SK-N-SH (cell line): ENCODE measurements around the gene CHRNG. TPM values are rescaled to one million over a fixed set of nuclear protein-coding genes. Genes with fewer than 3 reads are reported as not detected.

Experiments
- CTCF ChIA-PET: fragments of 300-600, 350-600 bp; formaldehyde crosslinking; extraction: SDS; loops from one replicate; lab custom pipeline; 2021; lab: Yijun Ruan, JAX
- POLR2A ChIA-PET: fragments of 350-600 bp; sonication (Branson Sonifier 250); formaldehyde crosslinking; extraction: SDS; loops from one replicate; lab custom pipeline; 2020; ENCODE audit warnings: antibody characterized with exemption, inconsistent platforms; lab: Yijun Ruan, JAX
- DNase-seq: peaks from one replicate; pipeline ENCODE4 v3.0.0; 2012
- H2AFZ ChIP-seq: fragments of 200-600 bp; sonication (generic); 2 replicates; pipeline ENCODE4 v1.8.1; 2016; ENCODE audit warnings: antibody characterized with exemption, mild to moderate bottlenecking, low read depth
- H3F3A ChIP-seq: fragments of 200-600 bp; sonication (generic); replicated peaks from 2 replicates; pipeline ENCODE3; 2016; ENCODE audit warnings: antibody characterized with exemption, mild to moderate bottlenecking; ENCODE audit not compliant: insufficient read depth
- H3K27ac ChIP-seq, 2 experiments: fragments of 200-500 bp in 1 of 2; fragments of 200-600 bp in 1 of 2; sonication (Bioruptor generic) in 1 of 2; sonication (generic), shearing (Covaris generic) in 1 of 2; 2 replicates each; pipeline versions ENCODE4 v1.5.1 to v1.6.1; 2014 to 2016; ENCODE audit warnings: low read depth in 2 of 2, inconsistent platforms in 1 of 2, low read length in 1 of 2, mild to moderate bottlenecking in 1 of 2, mixed read lengths in 1 of 2
- H3K27me3 ChIP-seq: fragments of 200-600 bp; sonication (generic), shearing (Covaris generic); 2 replicates; pipeline ENCODE4 v1.6.1; 2016; ENCODE audit warnings: mixed run types; ENCODE audit not compliant: insufficient read depth
- H3K36me3 ChIP-seq, 2 experiments: fragments of 200-500 bp in 1 of 2; fragments of 200-600 bp in 1 of 2; sonication (Bioruptor generic) in 1 of 2; sonication (generic) in 1 of 2; replicated peaks in 1 of 2; 2 replicates each; pipeline versions ENCODE3 to v1.5.1; 2014 to 2016; ENCODE audit warnings: low read length in 1 of 2, mild to moderate bottlenecking in 1 of 2; ENCODE audit not compliant: insufficient read depth in 2 of 2, control insufficient read depth in 1 of 2
- H3K4me1 ChIP-seq, 2 experiments: fragments of 200-500 bp in 1 of 2; fragments of 200-600 bp in 1 of 2; sonication (Bioruptor generic) in 1 of 2; sonication (generic), shearing (Covaris generic) in 1 of 2; 2 replicates each; pipeline versions ENCODE4 v1.5.1 to v1.6.1; 2014 to 2016; ENCODE audit warnings: low read depth in 1 of 2, low read length in 1 of 2, mixed run types in 1 of 2; ENCODE audit not compliant: insufficient read depth in 2 of 2, control insufficient read depth in 1 of 2
- H3K4me2 ChIP-seq: fragments of 200-600 bp; sonication (generic), shearing (Covaris generic); 2 replicates; pipeline ENCODE4 v1.6.1; 2017; ENCODE audit warnings: mixed run types
- H3K4me3 ChIP-seq, 2 experiments: fragments of 200-500 bp in 1 of 2; fragments of 200-600 bp in 1 of 2; sonication (Bioruptor generic) in 1 of 2; sonication (generic), shearing (Covaris generic) in 1 of 2; 2 replicates each; pipeline versions ENCODE4 v1.5.1 to v1.8.1; 2014 to 2016; ENCODE audit warnings: low read depth in 2 of 2, inconsistent platforms in 1 of 2, low read length in 1 of 2, mild to moderate bottlenecking in 1 of 2, mixed read lengths in 1 of 2, moderate library complexity in 1 of 2
- H3K79me2 ChIP-seq: fragments of 200-600 bp; sonication (generic); 2 replicates; pipeline ENCODE4 v1.8.1; 2017; ENCODE audit warnings: mild to moderate bottlenecking; ENCODE audit not compliant: insufficient read depth
- H3K9ac ChIP-seq: fragments of 200-600 bp; sonication (generic); 2 replicates; pipeline ENCODE4 v1.6.1; 2017; ENCODE audit warnings: mixed run types
- H3K9me2 ChIP-seq: fragments of 200-600 bp; sonication (generic); 2 replicates; pipeline ENCODE4 v1.6.1; 2017; ENCODE audit warnings: mixed run types
- H3K9me3 ChIP-seq: fragments of 200-600 bp; sonication (generic); 2 replicates; pipeline ENCODE4 v1.6.1; 2017; ENCODE audit warnings: mixed run types, mild to moderate bottlenecking, moderate library complexity
- H4K20me1 ChIP-seq: fragments of 200-600 bp; sonication (generic); 2 replicates; pipeline ENCODE4 v1.6.1; 2017; ENCODE audit warnings: mild to moderate bottlenecking, mixed run types; ENCODE audit not compliant: insufficient read depth
- CHD2 ChIP-seq: fragments of 150-350 bp; IDR thresholded peaks from 2 replicates; pipeline ENCODE4 v1.6.1; 2018; ENCODE audit warnings: low read length; ENCODE audit not compliant: partially characterized antibody
- FOXM1 ChIP-seq: IDR thresholded peaks from 2 replicates; pipeline ENCODE4 v1.4.0; 2012; ENCODE audit warnings: low read depth, mild to moderate bottlenecking
- GABPA ChIP-seq: IDR thresholded peaks from 2 replicates; pipeline ENCODE4 v1.4.0; 2012; ENCODE audit warnings: low read depth, mild to moderate bottlenecking
- MEF2A ChIP-seq: IDR thresholded peaks from 2 replicates; pipeline ENCODE4 v1.4.0; 2012; ENCODE audit warnings: low read depth, borderline replicate concordance
- MXI1 ChIP-seq: IDR thresholded peaks from 2 replicates; pipeline ENCODE4 v1.6.1; 2012; ENCODE audit warnings: mild to moderate bottlenecking, low read depth, low read length, improper control_type of control experiment
- RCOR1 ChIP-seq: fragments of 150-350 bp; IDR thresholded peaks from 2 replicates; pipeline ENCODE4 v1.6.1; 2017; ENCODE audit warnings: antibody characterized with exemption, low read length
- RFX5 ChIP-seq: IDR thresholded peaks from 2 replicates; pipeline ENCODE4 v1.6.1; 2012; ENCODE audit warnings: mild to moderate bottlenecking, improper control_type of control experiment, low read length
- SMC3 ChIP-seq: IDR thresholded peaks from 2 replicates; pipeline ENCODE4 v1.6.1; 2012; ENCODE audit warnings: low read depth, low read length, improper control_type of control experiment
- TCF12 ChIP-seq: IDR thresholded peaks from 2 replicates; pipeline ENCODE4 v1.4.0; 2012
- WGBS: methylation state at CpG from one replicate; pipeline ENCODE4 v1.1.6; 2017; ENCODE audit warnings: low lambda C conversion rate; 5-methylcytosine and 5-hydroxymethylcytosine counted together
- polyA plus RNA-seq, 3 experiments: library from polyadenylated mRNA; depleted of rRNA; stranded (reverse); fragments of >200 nt; gene quantifications; 2 replicates each; pipeline ENCODE4 v1.2.3, GENCODE V29; 2012
- TF ChIP-seq, protein P1 (sequence below): IDR thresholded peaks from 2 replicates; pipeline ENCODE4 v1.4.0; 2012; ENCODE audit warnings: low read depth, borderline replicate concordance
- TF ChIP-seq, protein P2 (sequence below): IDR thresholded peaks from 2 replicates; pipeline ENCODE4 v1.4.0; 2012; ENCODE audit warnings: low read depth
- TF ChIP-seq, protein P3 (sequence below): IDR thresholded peaks from 2 replicates; pipeline ENCODE4 v1.6.1; 2012; ENCODE audit warnings: mild to moderate bottlenecking, low read depth, low read length, moderate library complexity
- TF ChIP-seq, protein P4 (sequence below): IDR thresholded peaks from 2 replicates; pipeline ENCODE4 v1.4.0; 2012; ENCODE audit warnings: low read depth, borderline replicate concordance
- TF ChIP-seq, protein P5 (sequence below): IDR thresholded peaks from 2 replicates; pipeline ENCODE4; 2012

CHRNG gene
- polyA plus RNA-seq, 1 of the 3 experiments (the other 2 are of a cell fraction) = not detected

DNA sequence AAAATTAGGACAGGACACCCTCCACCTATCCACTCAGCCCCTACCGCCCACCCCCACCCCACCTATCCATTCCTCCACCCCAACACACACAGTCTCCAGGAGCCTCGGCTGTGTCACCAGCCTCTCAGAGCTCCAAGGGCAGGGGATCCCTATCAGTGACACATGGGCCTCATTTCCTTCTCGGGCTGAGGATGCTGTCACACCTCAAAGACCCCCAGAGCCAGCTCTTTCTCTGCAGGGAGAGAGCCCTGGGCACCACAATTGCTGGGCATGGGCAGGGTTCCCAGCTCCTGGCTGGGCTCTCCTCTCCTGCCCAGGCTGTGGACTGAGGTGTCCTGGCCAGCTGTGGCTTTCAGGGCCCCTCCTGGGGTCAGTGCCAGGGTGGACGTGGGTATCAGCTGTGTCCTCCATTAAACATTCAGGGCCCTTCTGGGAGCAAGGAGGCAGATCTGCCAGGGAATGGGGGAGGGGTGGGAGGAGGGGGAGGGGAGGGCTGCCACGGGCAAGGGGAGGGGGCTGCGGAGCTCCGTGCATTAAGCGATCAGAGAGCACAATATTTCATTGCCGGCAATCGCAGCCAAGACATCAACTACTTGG is 37.6 kb upstream of the CHRNG start:
- WGBS = 65% methylated on average over 8 of the region's 10 CpGs
- H3K4me2 ChIP-seq = no peak overlapping the region

More for the DNA sequence above, 37.6 kb upstream of the CHRNG start:
- DNase-seq = no peak
- H2AFZ ChIP-seq = no peak overlapping the region
- ChIA-PET POLR2A (no interaction called here), CTCF (interaction anchor here (0.8 to 3.0 kb wide), 3 partner anchors 21 to 790 kb away, joined by 4 to 24 read pairs (median 5); partner anchors contain the start of gene PRSS56)
- H3K36me3 ChIP-seq = no peaks in the 10 kb centered on the region
- no peaks in the 10 kb centered on the region for H3F3A ChIP-seq
- H3K27me3 ChIP-seq = peaks cover 23% of the 10 kb centered on the region
- no peak overlapping the region for H3K9ac ChIP-seq
- no peaks in the 10 kb centered on the region for H3K9me2 ChIP-seq
- H3K4me3 ChIP-seq = no peak overlapping the region
- H4K20me1 ChIP-seq = no peaks in the 10 kb centered on the region
- H3K79me2 ChIP-seq = no peaks in the 10 kb centered on the region
- H3K27ac ChIP-seq = no peak overlapping the region; a peak in 1 of 4 replicates
- H3K4me1 ChIP-seq = peaks cover 0 to 47% of the 10 kb centered on the region in 2 experiments; a peak in 1 of 4 replicates
- no peaks in the 10 kb centered on the region for H3K9me3 ChIP-seq
- TF ChIP-seq CHD2 (no peak), MXI1 (no peak), RCOR1 (no peak), MEF2A (no peak), FOXM1 (no peak), SMC3 (no peak), GABPA (no peak), RFX5 (no peak), TCF12 (no peak)
- TF ChIP-seq, protein P1, sequence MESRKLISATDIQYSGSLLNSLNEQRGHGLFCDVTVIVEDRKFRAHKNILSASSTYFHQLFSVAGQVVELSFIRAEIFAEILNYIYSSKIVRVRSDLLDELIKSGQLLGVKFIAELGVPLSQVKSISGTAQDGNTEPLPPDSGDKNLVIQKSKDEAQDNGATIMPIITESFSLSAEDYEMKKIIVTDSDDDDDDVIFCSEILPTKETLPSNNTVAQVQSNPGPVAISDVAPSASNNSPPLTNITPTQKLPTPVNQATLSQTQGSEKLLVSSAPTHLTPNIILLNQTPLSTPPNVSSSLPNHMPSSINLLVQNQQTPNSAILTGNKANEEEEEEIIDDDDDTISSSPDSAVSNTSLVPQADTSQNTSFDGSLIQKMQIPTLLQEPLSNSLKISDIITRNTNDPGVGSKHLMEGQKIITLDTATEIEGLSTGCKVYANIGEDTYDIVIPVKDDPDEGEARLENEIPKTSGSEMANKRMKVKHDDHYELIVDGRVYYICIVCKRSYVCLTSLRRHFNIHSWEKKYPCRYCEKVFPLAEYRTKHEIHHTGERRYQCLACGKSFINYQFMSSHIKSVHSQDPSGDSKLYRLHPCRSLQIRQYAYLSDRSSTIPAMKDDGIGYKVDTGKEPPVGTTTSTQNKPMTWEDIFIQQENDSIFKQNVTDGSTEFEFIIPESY = no peak
- TF ChIP-seq, protein P2, sequence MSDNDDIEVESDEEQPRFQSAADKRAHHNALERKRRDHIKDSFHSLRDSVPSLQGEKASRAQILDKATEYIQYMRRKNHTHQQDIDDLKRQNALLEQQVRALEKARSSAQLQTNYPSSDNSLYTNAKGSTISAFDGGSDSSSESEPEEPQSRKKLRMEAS = no peak
- TF ChIP-seq, protein P3, sequence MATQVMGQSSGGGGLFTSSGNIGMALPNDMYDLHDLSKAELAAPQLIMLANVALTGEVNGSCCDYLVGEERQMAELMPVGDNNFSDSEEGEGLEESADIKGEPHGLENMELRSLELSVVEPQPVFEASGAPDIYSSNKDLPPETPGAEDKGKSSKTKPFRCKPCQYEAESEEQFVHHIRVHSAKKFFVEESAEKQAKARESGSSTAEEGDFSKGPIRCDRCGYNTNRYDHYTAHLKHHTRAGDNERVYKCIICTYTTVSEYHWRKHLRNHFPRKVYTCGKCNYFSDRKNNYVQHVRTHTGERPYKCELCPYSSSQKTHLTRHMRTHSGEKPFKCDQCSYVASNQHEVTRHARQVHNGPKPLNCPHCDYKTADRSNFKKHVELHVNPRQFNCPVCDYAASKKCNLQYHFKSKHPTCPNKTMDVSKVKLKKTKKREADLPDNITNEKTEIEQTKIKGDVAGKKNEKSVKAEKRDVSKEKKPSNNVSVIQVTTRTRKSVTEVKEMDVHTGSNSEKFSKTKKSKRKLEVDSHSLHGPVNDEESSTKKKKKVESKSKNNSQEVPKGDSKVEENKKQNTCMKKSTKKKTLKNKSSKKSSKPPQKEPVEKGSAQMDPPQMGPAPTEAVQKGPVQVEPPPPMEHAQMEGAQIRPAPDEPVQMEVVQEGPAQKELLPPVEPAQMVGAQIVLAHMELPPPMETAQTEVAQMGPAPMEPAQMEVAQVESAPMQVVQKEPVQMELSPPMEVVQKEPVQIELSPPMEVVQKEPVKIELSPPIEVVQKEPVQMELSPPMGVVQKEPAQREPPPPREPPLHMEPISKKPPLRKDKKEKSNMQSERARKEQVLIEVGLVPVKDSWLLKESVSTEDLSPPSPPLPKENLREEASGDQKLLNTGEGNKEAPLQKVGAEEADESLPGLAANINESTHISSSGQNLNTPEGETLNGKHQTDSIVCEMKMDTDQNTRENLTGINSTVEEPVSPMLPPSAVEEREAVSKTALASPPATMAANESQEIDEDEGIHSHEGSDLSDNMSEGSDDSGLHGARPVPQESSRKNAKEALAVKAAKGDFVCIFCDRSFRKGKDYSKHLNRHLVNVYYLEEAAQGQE = no peak
- TF ChIP-seq, protein P4, sequence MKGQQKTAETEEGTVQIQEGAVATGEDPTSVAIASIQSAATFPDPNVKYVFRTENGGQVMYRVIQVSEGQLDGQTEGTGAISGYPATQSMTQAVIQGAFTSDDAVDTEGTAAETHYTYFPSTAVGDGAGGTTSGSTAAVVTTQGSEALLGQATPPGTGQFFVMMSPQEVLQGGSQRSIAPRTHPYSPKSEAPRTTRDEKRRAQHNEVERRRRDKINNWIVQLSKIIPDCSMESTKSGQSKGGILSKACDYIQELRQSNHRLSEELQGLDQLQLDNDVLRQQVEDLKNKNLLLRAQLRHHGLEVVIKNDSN = no peak
- TF ChIP-seq, protein P5, sequence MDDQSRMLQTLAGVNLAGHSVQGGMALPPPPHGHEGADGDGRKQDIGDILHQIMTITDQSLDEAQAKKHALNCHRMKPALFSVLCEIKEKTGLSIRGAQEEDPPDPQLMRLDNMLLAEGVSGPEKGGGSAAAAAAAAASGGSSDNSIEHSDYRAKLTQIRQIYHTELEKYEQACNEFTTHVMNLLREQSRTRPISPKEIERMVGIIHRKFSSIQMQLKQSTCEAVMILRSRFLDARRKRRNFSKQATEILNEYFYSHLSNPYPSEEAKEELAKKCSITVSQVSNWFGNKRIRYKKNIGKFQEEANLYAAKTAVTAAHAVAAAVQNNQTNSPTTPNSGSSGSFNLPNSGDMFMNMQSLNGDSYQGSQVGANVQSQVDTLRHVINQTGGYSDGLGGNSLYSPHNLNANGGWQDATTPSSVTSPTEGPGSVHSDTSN = no peak
